ENCODE data around the gene DCUN1D5.

The DCUN1D5 gene

GRCh38 chr11:103108933-103109817 lies 17.2 kb upstream of the DCUN1D5 start, which contains the start of gene DYNC2H1:
Gene DYNC2H1 (plus strand): TSS chr11:103109426. CDS start chr11:103109575, 149 bp downstream.
- TF ChIP-seq, protein P1, sequence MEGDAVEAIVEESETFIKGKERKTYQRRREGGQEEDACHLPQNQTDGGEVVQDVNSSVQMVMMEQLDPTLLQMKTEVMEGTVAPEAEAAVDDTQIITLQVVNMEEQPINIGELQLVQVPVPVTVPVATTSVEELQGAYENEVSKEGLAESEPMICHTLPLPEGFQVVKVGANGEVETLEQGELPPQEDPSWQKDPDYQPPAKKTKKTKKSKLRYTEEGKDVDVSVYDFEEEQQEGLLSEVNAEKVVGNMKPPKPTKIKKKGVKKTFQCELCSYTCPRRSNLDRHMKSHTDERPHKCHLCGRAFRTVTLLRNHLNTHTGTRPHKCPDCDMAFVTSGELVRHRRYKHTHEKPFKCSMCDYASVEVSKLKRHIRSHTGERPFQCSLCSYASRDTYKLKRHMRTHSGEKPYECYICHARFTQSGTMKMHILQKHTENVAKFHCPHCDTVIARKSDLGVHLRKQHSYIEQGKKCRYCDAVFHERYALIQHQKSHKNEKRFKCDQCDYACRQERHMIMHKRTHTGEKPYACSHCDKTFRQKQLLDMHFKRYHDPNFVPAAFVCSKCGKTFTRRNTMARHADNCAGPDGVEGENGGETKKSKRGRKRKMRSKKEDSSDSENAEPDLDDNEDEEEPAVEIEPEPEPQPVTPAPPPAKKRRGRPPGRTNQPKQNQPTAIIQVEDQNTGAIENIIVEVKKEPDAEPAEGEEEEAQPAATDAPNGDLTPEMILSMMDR (conservative IDR thresholded peaks at IDR 0.05; ENCODE audit: low read length) = peak; percentile 61
- peak within 1 kb of the TSS; percentile 82 for H3K4me3 ChIP-seq (ENCODE audit: low read length)
- peak; percentile 91 for DNase-seq (ENCODE audit: low read depth)

DNA sequence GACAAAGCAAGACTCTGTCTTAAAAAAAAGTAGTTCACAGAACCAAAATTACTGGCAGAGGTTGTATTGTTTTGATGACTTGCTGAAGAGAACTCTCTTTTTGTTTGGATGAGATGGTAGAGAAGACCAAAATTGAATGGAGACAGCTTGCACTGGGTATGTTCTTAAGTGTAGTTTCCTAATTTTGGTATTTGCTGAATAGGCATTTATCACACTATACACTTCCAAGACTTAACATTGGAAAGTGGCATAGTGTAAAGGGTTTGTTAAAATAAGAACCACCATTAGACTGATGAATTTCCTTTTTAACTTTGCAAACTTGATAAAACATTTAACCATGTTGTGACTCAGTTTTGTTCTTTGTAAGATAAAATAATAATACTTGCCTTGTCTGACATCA lies 5.3 kb upstream of the DCUN1D5 start:
- no peak overlapping the region for H3K4me3 ChIP-seq (ENCODE audit: low read length)
- no peak for DNase-seq (ENCODE audit: low read depth)
- TF ChIP-seq, protein P1 (conservative IDR thresholded peaks at IDR 0.05; ENCODE audit: low read length) = no peak

DNA sequence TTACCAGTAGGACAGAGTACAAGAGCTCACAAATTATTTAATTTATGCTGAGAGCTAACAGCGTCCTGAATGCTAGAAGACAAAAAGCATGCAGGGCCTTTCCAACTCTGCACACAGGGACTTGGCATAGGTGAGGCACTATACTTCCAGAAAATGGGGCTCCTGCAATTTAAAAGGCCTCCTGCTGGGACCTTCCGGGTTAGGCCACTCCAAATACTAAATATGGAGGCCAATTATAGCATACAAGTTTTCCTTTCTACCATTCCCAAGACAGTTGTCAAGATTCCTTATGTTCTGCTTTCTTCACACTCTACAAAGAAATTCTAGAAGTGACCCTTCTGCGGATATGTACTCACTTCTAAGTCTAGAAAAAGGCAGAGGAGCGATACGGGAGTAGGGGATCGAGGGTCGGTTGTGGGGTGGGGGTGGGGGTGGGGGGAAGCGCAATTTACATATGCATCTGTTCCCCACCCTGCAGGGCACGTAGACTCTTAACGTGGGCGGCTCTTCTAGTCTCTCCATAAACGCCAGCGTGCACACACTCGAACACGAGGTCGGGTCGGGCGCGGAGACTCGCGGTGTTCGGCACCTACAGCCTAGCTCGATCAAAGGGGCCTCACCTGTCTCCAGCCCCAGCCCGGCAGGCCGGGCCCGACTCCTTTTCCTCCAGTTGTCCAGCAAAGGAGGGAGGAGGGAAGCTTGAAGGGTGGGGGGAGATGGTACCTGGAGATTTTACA lies 728 bp downstream of the DCUN1D5 start:
- TF ChIP-seq, protein P1 (conservative IDR thresholded peaks at IDR 0.05; ENCODE audit: low read length) = no peak
- peak overlapping the region; percentile 83 for H3K4me3 ChIP-seq (ENCODE audit: low read length)
- no peak for DNase-seq (ENCODE audit: low read depth)

GRCh38 chr11:103086461-103086860 lies 5.5 kb downstream of the DCUN1D5 start:
- TF ChIP-seq, protein P1 (conservative IDR thresholded peaks at IDR 0.05; ENCODE audit: low read length) = no peak
- DNase-seq (ENCODE audit: low read depth) = no peak
- H3K4me3 ChIP-seq (ENCODE audit: low read length) = no peak overlapping the region

- DNase-seq (ENCODE audit: low read depth) = peak; percentile 64
- H3K4me3 ChIP-seq (ENCODE audit: low read length) = no peak overlapping the region
- TF ChIP-seq, protein P1 (conservative IDR thresholded peaks at IDR 0.05; ENCODE audit: low read length) = no peak
Measured at GRCh38 chr11:103085758-103086365, 6.1 kb downstream of the DCUN1D5 start.

DNA sequence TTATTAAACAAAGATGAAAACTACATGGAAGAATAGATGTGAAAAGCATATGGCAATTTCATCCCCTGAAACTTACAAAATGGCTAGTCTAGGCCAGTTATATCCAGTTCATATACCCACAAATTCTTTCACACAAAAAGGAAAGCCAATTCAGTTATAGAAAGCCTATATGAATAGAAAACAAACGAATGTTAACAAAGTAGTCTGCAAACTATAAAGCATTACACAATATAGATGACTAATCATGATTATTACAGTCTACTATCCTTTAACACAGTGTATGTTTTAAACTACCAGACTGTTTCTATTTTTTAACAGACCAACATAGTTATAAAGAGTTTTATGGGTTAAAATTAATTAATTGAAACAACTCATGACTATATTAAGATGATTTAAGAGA lies 12.1 kb downstream of the DCUN1D5 start:
- DNase-seq (ENCODE audit: low read depth) = no peak
- TF ChIP-seq, protein P1 (conservative IDR thresholded peaks at IDR 0.05; ENCODE audit: low read length) = no peak
- H3K4me3 ChIP-seq (ENCODE audit: low read length) = no peak overlapping the region
